GM23248 (cell line): ENCODE results near the gene ZPBP2. TPM values are rescaled to one million over a fixed set of nuclear protein-coding genes. Genes with fewer than 3 reads are reported as not detected.
A peak's percentile ranks its signal among the peaks of the same experiment; 100 is the strongest.

Experiments used
- DNase-seq: peaks from one replicate; pipeline ENCODE4 v3.0.0-alpha.2; 2015
- H2AFZ ChIP-seq: fragments of 200-600 bp; sonication (generic); 2 replicates; pipeline ENCODE4 v1.6.1; 2016; ENCODE audit warnings: antibody characterized with exemption
- H3F3A ChIP-seq: fragments of 200-600 bp; sonication (generic); 2 replicates; pipeline ENCODE4 v1.6.1; 2016; ENCODE audit warnings: mild to moderate bottlenecking, antibody characterized with exemption, mixed run types; ENCODE audit not compliant: insufficient read depth
- H3K27ac ChIP-seq: fragments of 200-600 bp; sonication (generic); 2 replicates; pipeline ENCODE4 v1.5.1; 2016; ENCODE audit warnings: mild to moderate bottlenecking
- H3K27me3 ChIP-seq: fragments of 200-600 bp; sonication (generic); replicated peaks from 2 replicates; pipeline ENCODE4 v1.6.1; 2016; ENCODE audit warnings: mild to moderate bottlenecking; ENCODE audit not compliant: insufficient read depth
- H3K36me3 ChIP-seq: fragments of 200-600 bp; sonication (generic); 2 replicates; pipeline ENCODE4 v1.6.1; 2016; ENCODE audit warnings: low read depth, mild to moderate bottlenecking
- H3K4me1 ChIP-seq: fragments of 200-600 bp; sonication (generic); 2 replicates; pipeline ENCODE4 v1.6.1; 2016; ENCODE audit warnings: mild to moderate bottlenecking; ENCODE audit not compliant: insufficient read depth
- H3K4me2 ChIP-seq: fragments of 200-600 bp; sonication (generic); one replicate; pipeline ENCODE4 v1.6.1; 2016; ENCODE audit warnings: mild to moderate bottlenecking; ENCODE audit not compliant: unreplicated experiment
- H3K4me3 ChIP-seq: fragments of 200-600 bp; sonication (generic); 2 replicates; pipeline ENCODE4 v1.5.1; 2016; ENCODE audit warnings: mild to moderate bottlenecking
- H3K79me2 ChIP-seq: fragments of 200-600 bp; sonication (generic); 2 replicates; pipeline ENCODE4 v1.6.1; 2016; ENCODE audit warnings: mild to moderate bottlenecking; ENCODE audit not compliant: insufficient read depth
- H3K9ac ChIP-seq: fragments of 200-600 bp; sonication (generic); 2 replicates; pipeline ENCODE4 v1.6.1; 2016; ENCODE audit warnings: mild to moderate bottlenecking
- H3K9me2 ChIP-seq: fragments of 200-600 bp; sonication (generic); 2 replicates; pipeline ENCODE4 v1.6.1; 2016; ENCODE audit warnings: mixed run types, mild to moderate bottlenecking, moderate library complexity; ENCODE audit not compliant: insufficient read depth
- H3K9me3 ChIP-seq: fragments of 200-600 bp; sonication (generic); one replicate; pipeline ENCODE4 v1.6.1; 2017; ENCODE audit warnings: low read depth
- H4K20me1 ChIP-seq: fragments of 200-600 bp; sonication (generic); 2 replicates; pipeline ENCODE4 v1.6.0; 2016; ENCODE audit not compliant: insufficient read depth
- EZH2 ChIP-seq: fragments of 200-600 bp; sonication (generic); IDR thresholded peaks from 2 replicates; pipeline ENCODE4 v1.6.1; 2018; ENCODE audit warnings: antibody characterized with exemption, mild to moderate bottlenecking; ENCODE audit not compliant: insufficient read depth, poor library complexity, severe bottlenecking
- EZH2phosphoT487 ChIP-seq: fragments of 200-600 bp; sonication (generic); IDR thresholded peaks from 2 replicates; pipeline ENCODE4 v1.6.1; 2018; ENCODE audit warnings: antibody characterized with exemption, moderate library complexity, mild to moderate bottlenecking, low read depth; ENCODE audit not compliant: insufficient read depth
- WGBS, 2 experiments: methylation state at CpG; one replicate each; pipeline ENCODE4 v1.1.6; 2015 to 2017; ENCODE audit warnings: low lambda C conversion rate in 2 of 2, low coverage in 1 of 2; ENCODE audit errors: missing lambda C conversion rate in 2 of 2; 5-methylcytosine and 5-hydroxymethylcytosine counted together
- in situ Hi-C: fragments of 300-500 bp; cut with MboI; formaldehyde crosslinking; loops from 2 replicates; pipeline ENCODE4 v1.15.0; 2020
- polyA plus RNA-seq: library from polyadenylated mRNA; unstranded; fragments of >200 nt; fragmentation: Nextera tagmentation; extraction: Ambion mirVana; gene quantifications from 2 replicates; pipeline ENCODE4 v1.2.1, GENCODE V29; 2016
- total RNA-seq: library from RNA; depleted of rRNA; stranded (reverse); fragments of >200 nt; shearing (Covaris generic); gene quantifications from 2 replicates; pipeline ENCODE4 v1.2.3, GENCODE V29; 2014

ZPBP2 gene
- total and polyA plus RNA-seq, 2 experiments from 2014 or later, result not detected

DNA sequence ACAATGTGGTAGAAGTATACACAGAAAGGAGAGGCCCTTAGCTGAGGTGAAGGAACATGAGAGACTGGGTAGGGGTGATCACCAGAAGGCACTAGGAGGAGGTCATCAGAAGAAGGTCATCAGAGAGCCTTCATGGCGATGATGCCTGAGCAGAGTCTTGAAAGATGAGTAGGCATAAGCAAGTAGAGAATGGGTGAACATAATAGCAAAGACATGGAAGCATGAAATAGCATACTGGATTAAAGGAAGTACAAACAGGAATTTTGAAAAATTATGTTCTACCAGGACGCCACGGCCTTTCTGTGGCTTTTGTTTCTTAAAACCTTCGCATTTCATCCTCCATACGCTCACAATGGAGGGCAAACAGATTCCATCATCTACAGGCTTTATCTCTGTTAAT is 6.8 kb upstream of the ZPBP2 start:
- no peaks in the 10 kb centered on the region for H3F3A ChIP-seq
- WGBS, 2 experiments, result 60 to 61% methylated on average over 5 of the region's 5 CpGs
- no peaks in the 10 kb centered on the region for H3K36me3 ChIP-seq
- no peaks in the 10 kb centered on the region for H3K9me2 ChIP-seq
- H3K4me3 ChIP-seq, result no peak overlapping the region
- peaks cover 81% of the 10 kb centered on the region for H3K27me3 ChIP-seq
- no peak for TF ChIP-seq EZH2phosphoT487
- no peak for TF ChIP-seq EZH2
- H2AFZ ChIP-seq, result no peak overlapping the region
- no peak overlapping the region for H3K4me2 ChIP-seq
- no peaks in the 10 kb centered on the region for H4K20me1 ChIP-seq
- in situ Hi-C loops, result no loop called here
- no peak for DNase-seq
- H3K27ac ChIP-seq, result no peak overlapping the region
- H3K79me2 ChIP-seq, result no peaks in the 10 kb centered on the region
- no peaks in the 10 kb centered on the region for H3K9me3 ChIP-seq
- H3K4me1 ChIP-seq, result no peaks in the 10 kb centered on the region
- no peak overlapping the region for H3K9ac ChIP-seq

DNA sequence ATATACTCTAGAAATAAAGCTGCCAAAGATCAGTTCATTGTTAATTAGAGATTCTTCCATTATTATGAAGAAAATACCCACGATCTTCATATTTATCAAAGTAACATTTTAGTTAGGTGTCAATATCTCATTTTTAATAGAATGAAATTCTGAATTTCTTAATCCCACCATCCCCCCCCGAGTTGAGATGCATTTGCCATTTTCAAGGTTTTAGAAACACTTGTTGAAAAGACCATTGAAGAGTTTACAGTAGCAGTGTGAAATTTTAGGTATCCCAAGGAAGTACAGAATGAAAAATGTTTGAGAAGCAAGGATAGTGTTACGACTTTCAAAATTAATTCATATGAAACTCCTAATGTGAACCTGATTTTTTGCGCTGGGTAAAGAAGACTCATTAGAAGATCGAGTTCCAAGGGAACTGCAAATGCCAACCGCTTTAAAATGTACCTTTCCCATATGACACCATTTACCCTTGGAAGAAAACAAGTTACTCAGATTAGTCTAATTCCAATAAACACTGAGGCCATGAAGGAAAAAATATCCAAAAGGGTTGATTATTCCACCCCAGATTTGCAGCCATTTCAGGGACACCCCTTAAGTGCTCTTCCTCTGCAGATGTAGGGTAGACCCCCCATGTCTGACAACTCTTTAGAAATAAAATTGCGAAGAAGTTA is 4.6 kb upstream of the ZPBP2 start:
- Histone ChIP-seq H3K4me2 (no peak overlapping the region), H3K4me3 (no peak overlapping the region), H2AFZ (0 out of 2 replicates have a peak overlapping the region, but pooled peaks have one; percentile 18), H3F3A (no peaks in the 10 kb centered on the region), H3K79me2 (no peaks in the 10 kb centered on the region), H3K9me2 (no peaks in the 10 kb centered on the region), H3K9ac (no peak overlapping the region), H4K20me1 (no peaks in the 10 kb centered on the region), H3K9me3 (no peaks in the 10 kb centered on the region), H3K36me3 (no peaks in the 10 kb centered on the region), H3K4me1 (no peaks in the 10 kb centered on the region), H3K27ac (no peak overlapping the region), H3K27me3 (peaks cover 81% of the 10 kb centered on the region)
- DNase-seq, result no peak
- 48 to 51% methylated on average over 7 of the region's 7 CpGs for WGBS, 2 experiments
- no peak for TF ChIP-seq EZH2phosphoT487
- TF ChIP-seq EZH2, result no peak
- in situ Hi-C loops, result no loop called here

DNA sequence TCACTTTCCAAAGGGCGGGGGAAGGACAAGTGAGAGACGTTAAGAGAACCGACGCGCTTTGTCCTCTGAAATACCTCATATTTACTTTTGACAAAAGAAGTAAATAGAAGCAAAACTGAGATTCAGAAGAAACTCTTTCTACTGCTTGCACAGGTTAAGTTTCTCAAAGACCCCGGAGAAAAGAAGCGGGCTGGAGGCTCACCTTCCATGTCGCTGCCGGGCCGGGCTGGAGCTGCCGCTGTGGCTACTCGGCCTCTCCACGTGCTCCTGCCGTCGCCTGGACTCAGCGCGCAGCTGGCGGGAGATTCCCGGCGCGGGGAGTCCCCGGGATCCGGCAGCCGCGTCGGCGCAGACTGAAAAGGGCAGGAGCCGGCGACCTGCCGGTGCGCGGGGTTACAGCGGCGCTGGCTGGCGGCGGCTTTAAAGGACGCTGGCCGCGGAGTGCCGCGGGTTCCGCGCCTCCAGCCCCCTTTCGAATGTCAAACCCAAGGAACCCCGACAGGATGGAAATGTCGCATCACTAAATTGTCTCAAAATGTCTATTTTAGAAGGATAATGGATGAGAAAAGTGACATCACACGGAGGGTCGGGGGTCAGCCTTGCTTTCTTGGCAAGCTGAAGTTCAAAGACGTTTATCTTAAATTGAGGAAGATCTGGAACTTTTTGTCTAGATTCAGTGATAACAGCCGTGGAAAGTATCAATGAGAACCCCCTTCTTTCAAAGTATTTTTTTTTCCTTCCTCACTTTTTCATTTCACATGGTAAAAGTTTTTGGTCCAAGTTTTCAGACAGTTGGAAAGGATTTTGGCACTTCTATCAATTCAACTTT is 3.9 kb upstream of the ZPBP2 start, which contains the start of gene IKZF3:
TSS of gene IKZF3 (minus strand) at position 395 of the 829 bp plus-strand sequence. CDS start at position 209, 186 bp downstream.
- no peak within 1 kb of the TSS for H3K27ac ChIP-seq
- peaks cover 86% of the 10 kb centered on the region for H3K27me3 ChIP-seq
- H3K79me2 ChIP-seq, result no peaks in the 10 kb centered on the region
- TF ChIP-seq EZH2phosphoT487, result no peak; the same call in 1 of the 2 replicates
- TF ChIP-seq EZH2, result peak; percentile 98
- DNase-seq, result peak; percentile 37
- no peaks in the 10 kb centered on the region for H3K9me2 ChIP-seq
- 0 out of 2 replicates have a peak within 1 kb of the TSS, but pooled peaks have one; percentile 18 for H2AFZ ChIP-seq
- H3K9ac ChIP-seq, result no peak within 1 kb of the TSS
- in situ Hi-C loops, result no loop called here
- H4K20me1 ChIP-seq, result no peaks in the 10 kb centered on the region
- no peaks in the 10 kb centered on the region for H3K36me3 ChIP-seq
- H3K4me2 ChIP-seq, result peak within 1 kb of the TSS; percentile 31
- 10 to 13% methylated on average over 40 to 50 of the region's 50 CpGs for WGBS, 2 experiments
- H3K4me1 ChIP-seq, result no peaks in the 10 kb centered on the region
- no peaks in the 10 kb centered on the region for H3K9me3 ChIP-seq
- H3F3A ChIP-seq, result no peaks in the 10 kb centered on the region
- H3K4me3 ChIP-seq, result no peak within 1 kb of the TSS; the same call in 1 of the 2 replicates

DNA sequence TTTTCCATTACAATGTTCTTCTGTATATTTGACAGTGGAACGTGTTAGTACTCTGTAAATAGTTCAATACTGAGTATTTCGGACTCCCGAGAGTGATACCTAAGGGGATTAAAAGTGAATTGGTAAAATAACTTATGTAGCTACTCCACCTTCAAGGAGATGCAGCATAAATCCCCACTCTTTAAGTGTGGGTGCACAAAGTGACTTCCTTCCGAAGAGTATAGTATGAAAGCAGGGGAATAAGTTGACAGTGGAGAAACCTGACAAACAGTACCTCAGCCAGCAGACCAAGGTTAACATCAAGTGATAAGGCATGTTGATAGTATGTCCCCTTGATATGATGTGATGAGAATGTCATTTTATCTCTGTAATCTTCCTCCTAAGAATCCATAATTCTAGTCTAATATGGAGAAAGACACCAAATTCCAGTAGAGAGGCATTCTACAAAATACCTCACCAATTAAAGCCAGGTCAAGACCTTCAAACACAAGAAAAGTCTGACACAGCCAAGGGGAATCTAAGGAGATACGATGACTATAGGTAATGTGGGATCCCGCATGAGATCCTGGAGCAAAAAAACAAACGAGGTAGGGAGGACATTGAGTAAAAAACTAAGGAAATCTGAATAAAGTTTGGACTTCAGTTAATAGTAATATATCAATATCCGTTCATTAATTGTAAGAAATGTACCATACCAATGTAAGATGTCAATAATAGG is 1.8 kb upstream of the ZPBP2 start:
- 60 to 69% methylated on average over 8 of the region's 8 CpGs for WGBS, 2 experiments
- H3K9ac ChIP-seq, result no peak overlapping the region
- no peaks in the 10 kb centered on the region for H3K36me3 ChIP-seq
- H3K79me2 ChIP-seq, result no peaks in the 10 kb centered on the region
- no peak overlapping the region for H3K27ac ChIP-seq
- H2AFZ ChIP-seq, result no peak overlapping the region
- no peaks in the 10 kb centered on the region for H3K9me2 ChIP-seq
- H3K27me3 ChIP-seq, result peaks cover 73% of the 10 kb centered on the region
- H4K20me1 ChIP-seq, result no peaks in the 10 kb centered on the region
- H3K4me2 ChIP-seq, result no peak overlapping the region
- no peak for DNase-seq
- in situ Hi-C loops, result no loop called here
- H3K4me1 ChIP-seq, result no peaks in the 10 kb centered on the region
- TF ChIP-seq EZH2phosphoT487, result no peak
- no peak for TF ChIP-seq EZH2
- H3K4me3 ChIP-seq, result no peak overlapping the region
- H3K9me3 ChIP-seq, result no peaks in the 10 kb centered on the region
- no peaks in the 10 kb centered on the region for H3F3A ChIP-seq
